Uterus (tissue), 4 donors: ENCODE data around the gene GRIK5. TPM values are rescaled to one million over a fixed set of nuclear protein-coding genes. Genes with fewer than 3 reads are reported as not detected.

Experiments
- DNase-seq, 2 donors: peaks; one replicate each; pipeline ENCODE4 v3.0.0-alpha.2; 2019 to 2020
- H3K27ac ChIP-seq, 2 donors: fragments of 200-600 bp; sonication (generic); 1 replicate in 1 of 2; 2 replicates in 1 of 2; pipeline ENCODE4 v1.5.1; 2016 to 2018
- H3K27me3 ChIP-seq, 2 donors: fragments of 200-600 bp; sonication (generic); one replicate each; pipeline ENCODE4 v1.5.1; 2018 to 2019; ENCODE audit warnings: control low read depth in 1 of 2
- H3K36me3 ChIP-seq, 2 donors: fragments of 200-600 bp; sonication (generic); one replicate each; pipeline ENCODE4 v1.5.1; 2019; ENCODE audit warnings: control low read depth in 1 of 2
- H3K4me1 ChIP-seq, 2 donors: fragments of 200-600 bp; sonication (generic); one replicate each; pipeline ENCODE4 v1.5.1; 2018 to 2019; ENCODE audit warnings: control low read depth in 1 of 2
- H3K4me3 ChIP-seq, 2 donors: fragments of 200-600 bp; sonication (generic); 1 replicate in 1 of 2; 2 replicates in 1 of 2; pipeline ENCODE4 v1.5.1; 2018 to 2019; ENCODE audit warnings: mild to moderate bottlenecking in 1 of 2
- H3K9me3 ChIP-seq, 2 donors: fragments of 200-600 bp; sonication (generic); one replicate each; pipeline ENCODE4 v1.5.1; 2019; ENCODE audit warnings: control low read depth in 1 of 2
- CTCF ChIP-seq, 4 experiments: fragments of 200-600 bp in 2 of 4; fragments of 450-650 bp in 2 of 4; sonication (generic) in 2 of 4; IDR thresholded peaks; one replicate each; pipeline ENCODE4 v1.5.1; 2016 to 2019; ENCODE audit warnings: antibody characterized with exemption in 4 of 4, mild to moderate bottlenecking in 2 of 4, moderate library complexity in 1 of 4
- POLR2A ChIP-seq, 2 donors: fragments of 450-650 bp; IDR thresholded peaks; one replicate each; pipeline ENCODE4 v1.6.1; 2016; ENCODE audit warnings: antibody characterized with exemption in 2 of 2, mild to moderate bottlenecking in 1 of 2, moderate library complexity in 1 of 2
- intact Hi-C: fragments of 100-400 bp; cut with DNase I; formaldehyde crosslinking; loops from one replicate; pipeline ENCODE4 v1.15.1; 2023; ENCODE audit warnings: low total_unique reads
- total RNA-seq, 4 donors: library from RNA; depleted of rRNA in 3 of 4; stranded (reverse); fragments of >200 nt in 3 of 4; gene quantifications; one replicate each; pipeline versions ENCODE4 v1.1.0 to v1.2.4, GENCODE V29; 2014 to 2023
- donor health status: DM: yes; HTN: yes; CAD: no.

The GRIK5 gene
- total RNA-seq, 4 donors from 2014 or later: 5.6 to 17.8 (median 7.0) TPM; not detected in 1

- no peak overlapping the region for H3K4me3 ChIP-seq
- no peaks in the 10 kb centered on the region for H3K9me3 ChIP-seq
- H3K27ac ChIP-seq: no peak overlapping the region
- TF ChIP-seq CTCF (IDR thresholded peaks at IDR 0.05): no peak
- TF ChIP-seq POLR2A (IDR thresholded peaks at IDR 0.05): no peak
- H3K27me3 ChIP-seq: no peaks in the 10 kb centered on the region
- no peaks in the 10 kb centered on the region for H3K36me3 ChIP-seq
- intact Hi-C loops: no loop called here
- DNase-seq: no peak
- no peaks in the 10 kb centered on the region for H3K4me1 ChIP-seq
Measured at GRCh38 chr19:42030645-42031440, 39.2 kb downstream of the GRIK5 start.

GRCh38 chr19:42028304-42029216 is 41.4 kb downstream of the GRIK5 start:
- H3K9me3 ChIP-seq: no peaks in the 10 kb centered on the region
- DNase-seq: no peak
- H3K4me3 ChIP-seq: no peak overlapping the region
- intact Hi-C loops: no loop called here
- H3K36me3 ChIP-seq: no peaks in the 10 kb centered on the region
- no peaks in the 10 kb centered on the region for H3K27me3 ChIP-seq
- H3K4me1 ChIP-seq: no peaks in the 10 kb centered on the region
- H3K27ac ChIP-seq: no peak overlapping the region
- TF ChIP-seq POLR2A (IDR thresholded peaks at IDR 0.05) (no peak), CTCF (IDR thresholded peaks at IDR 0.05) (no peak)

GRCh38 chr19:42024622-42025111 is 45.3 kb downstream of the GRIK5 start:
- Histone ChIP-seq H3K36me3 (no peaks in the 10 kb centered on the region), H3K27me3 (no peaks in the 10 kb centered on the region), H3K4me3 (no peak overlapping the region), H3K27ac (no peak overlapping the region), H3K9me3 (no peaks in the 10 kb centered on the region), H3K4me1 (no peaks in the 10 kb centered on the region)
- intact Hi-C loops: no loop called here
- TF ChIP-seq POLR2A (IDR thresholded peaks at IDR 0.05) (no peak), CTCF (IDR thresholded peaks at IDR 0.05) (no peak)
- peak in 1 of 2 donors; percentile 31 for DNase-seq

- Histone ChIP-seq H3K9me3 (no peaks in the 10 kb centered on the region), H3K4me1 (no peaks in the 10 kb centered on the region), H3K27me3 (no peaks in the 10 kb centered on the region), H3K4me3 (no peak overlapping the region), H3K27ac (no peak overlapping the region), H3K36me3 (no peaks in the 10 kb centered on the region)
- TF ChIP-seq CTCF (IDR thresholded peaks at IDR 0.05) (no peak), POLR2A (IDR thresholded peaks at IDR 0.05) (no peak)
- DNase-seq: no peak
- intact Hi-C loops: no loop called here
Measured at GRCh38 chr19:42023943-42024260, 46.1 kb downstream of the GRIK5 start.
